Left renal pelvis (tissue), 4 donors: ENCODE results near the gene AARSD1. TPM values are rescaled to one million over a fixed set of nuclear protein-coding genes. Genes with fewer than 3 reads are reported as not detected.
"Not testable (repeated sequence)": the region's sequence is repeated elsewhere in the genome, so short reads cannot be mapped to it uniquely, and the experiment has no call there.

Source experiments
- DNase-seq, 4 donors: peaks; one replicate each; pipeline ENCODE4 v3.0.0-alpha.2; 2013; ENCODE audit warnings: low read depth in 4 of 4, low spot score in 3 of 4
- polyA plus RNA-seq, 4 donors: library from polyadenylated mRNA; unstranded; fragments of 120-200 nt; gene quantifications; one replicate each; pipeline ENCODE4 v1.2.1, GENCODE V29; 2013; ENCODE audit not compliant: insufficient read length in 4 of 4

AARSD1 gene
- polyA plus RNA-seq, 4 donors = 47.7 to 85.9 (median 54.9) TPM

DNA sequence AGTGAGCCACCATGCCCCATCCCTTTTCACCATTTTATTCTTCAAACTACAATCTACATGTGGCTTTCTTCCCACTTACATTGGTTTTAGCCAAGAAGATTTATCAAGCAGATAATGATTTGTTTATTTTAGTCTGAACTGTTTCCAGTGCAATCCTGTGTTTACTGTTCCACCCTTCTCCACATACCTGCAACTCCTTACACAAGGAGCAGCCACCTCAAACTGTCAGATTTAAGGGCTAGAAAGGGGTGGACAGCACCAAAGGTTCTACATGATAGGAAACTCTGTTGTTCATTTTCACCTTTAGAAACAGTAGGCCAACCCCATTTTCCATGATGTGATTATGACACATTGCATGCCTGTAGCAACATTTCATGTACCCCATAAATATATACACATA is 18.0 kb upstream of the AARSD1 start:
- DNase-seq = no peak

DNA sequence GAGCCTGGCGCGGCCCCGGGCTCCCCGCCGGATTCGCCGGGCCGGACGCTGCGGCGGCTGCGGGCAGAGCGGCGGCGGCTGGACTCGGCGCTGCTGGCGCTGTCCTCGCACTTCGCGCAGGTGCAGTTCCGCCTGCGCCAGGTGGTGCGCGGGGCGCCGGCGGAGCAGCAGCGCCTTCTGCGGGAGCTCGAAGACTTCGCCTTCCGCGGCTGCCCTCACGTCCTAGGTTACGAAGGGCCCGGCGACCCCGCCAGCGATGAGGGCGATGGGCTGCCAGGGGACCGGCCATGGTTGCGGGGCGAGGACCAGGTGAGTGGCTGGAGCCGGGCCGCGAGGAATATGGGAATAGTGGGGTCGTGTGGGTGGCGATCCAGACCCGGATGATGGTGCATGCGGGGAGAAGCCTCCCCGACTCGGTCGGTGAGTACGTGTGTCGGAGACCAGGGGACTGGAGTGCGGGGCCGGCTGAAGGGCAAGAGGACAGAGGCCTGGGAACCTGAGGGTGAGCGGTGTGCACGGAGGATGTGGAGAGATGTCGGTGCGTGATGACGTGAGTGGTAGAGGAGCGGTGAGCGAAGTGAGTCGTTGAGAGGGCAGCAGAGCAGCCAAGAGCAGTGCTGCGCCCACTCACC is 16.6 kb upstream of the AARSD1 start:
- DNase-seq = no peak

DNA sequence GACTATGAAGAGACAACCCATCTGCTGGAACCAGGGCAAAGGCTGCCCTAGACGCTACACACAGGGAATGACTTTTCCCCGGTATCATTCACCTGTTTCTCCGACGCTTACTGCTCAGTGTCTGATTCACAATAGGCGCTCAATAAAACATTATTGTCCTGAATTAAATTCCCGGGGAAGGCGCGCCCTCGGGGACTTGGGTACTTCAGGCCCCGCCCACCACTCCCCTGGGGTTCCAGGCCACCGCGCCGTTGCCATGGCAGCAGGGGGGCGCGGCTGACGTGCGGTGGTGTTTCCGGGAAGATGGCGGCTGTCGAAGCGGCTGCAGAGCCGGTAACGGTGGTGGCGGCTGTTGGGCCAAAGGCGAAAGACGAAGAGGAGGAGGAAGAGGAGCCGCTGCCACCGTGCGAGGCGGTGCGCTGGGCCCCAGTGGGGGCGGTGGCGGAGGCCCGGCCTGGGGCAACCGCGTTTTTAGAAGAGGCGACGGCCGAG is 16.1 kb upstream of the AARSD1 start, which contains the start of gene RUNDC1:
Gene RUNDC1, plus strand, starts transcription at position 292 of the 492 bp plus-strand sequence. Its CDS starts 12 bp downstream, at position 304.
- DNase-seq = peak; percentile 73 to 83 (median 78)

DNA sequence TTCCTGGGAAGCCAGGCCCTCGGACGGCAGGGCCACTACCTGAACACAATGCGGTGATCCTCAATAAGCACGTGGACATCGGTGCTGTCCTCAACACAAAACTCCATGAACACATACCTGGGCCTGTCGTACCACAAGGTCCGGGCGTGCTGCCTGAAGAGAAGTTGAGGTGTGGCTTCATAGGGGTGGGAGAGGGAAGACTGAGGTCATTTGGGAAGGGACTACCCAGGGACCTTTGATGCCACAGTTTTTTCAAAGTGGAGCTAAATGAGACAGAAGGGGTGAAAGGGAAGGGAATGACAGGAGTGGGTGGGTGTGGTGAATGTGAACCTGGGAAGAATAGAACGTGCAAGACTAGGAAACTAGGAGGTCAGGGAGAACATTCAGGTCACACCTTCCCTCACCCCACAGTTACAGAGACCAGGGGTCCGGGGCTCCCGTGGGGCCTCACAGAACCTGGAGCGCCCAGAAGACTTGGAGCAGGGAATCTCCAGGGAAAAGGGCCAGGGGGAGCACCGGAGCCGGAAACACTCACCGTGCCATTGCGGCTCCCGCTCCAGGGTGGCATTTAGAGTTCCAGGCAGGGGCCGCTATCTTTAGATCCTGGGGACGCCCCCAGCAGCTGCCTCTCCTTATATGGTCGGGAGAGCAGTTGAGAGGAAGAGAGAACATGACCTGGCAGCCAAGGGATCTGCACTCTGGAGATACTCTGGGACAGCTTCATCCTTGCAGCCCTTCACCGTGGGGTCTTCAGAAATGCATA is 15.4 kb upstream of the AARSD1 start, which contains the start of gene PTGES3L:
Gene PTGES3L, minus strand, starts transcription at position 570 of the 763 bp plus-strand sequence. Its CDS starts 27 bp downstream, at position 543.
- no peak for DNase-seq

DNA sequence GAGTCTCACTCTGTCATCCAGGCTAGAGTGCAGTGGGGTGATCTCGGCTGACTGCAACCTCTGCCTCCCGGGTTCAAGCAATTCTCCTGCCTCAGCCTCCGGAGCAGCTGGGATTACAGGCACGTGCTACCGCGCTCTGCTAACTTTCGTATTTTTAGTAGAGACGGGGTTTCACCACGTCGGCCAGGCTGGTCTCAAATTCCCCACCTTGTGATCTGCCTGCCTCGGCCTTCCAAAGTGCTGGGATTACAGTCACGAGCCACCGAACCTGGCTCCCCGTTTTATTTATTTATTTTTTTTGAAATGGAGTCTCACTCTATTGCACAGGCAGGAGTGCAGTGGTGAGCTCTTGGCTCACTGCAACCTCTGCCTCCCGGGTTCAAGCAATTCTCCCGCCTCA is 11.4 kb upstream of the AARSD1 start:
- not testable (repeated sequence) for DNase-seq

DNA sequence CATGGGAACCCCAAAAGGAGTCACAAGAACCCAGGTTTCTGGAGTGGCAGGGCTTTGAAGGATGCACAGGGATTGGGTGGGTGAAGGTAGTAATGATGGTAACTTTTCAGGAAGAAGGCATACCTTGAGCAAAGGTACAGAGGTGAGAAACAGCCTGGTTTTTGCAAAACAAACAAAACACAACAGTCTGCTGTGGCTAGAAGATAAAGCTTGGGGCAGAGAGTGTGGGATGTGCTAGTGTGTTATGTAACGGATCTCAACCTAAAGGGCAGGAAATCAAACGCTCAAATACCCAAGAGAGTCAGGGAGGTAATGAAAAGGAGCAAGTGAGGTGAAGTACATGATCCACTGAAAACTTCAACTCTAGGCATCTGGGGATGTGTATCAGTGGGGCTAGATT is 11.0 kb upstream of the AARSD1 start:
- DNase-seq = no peak

DNA sequence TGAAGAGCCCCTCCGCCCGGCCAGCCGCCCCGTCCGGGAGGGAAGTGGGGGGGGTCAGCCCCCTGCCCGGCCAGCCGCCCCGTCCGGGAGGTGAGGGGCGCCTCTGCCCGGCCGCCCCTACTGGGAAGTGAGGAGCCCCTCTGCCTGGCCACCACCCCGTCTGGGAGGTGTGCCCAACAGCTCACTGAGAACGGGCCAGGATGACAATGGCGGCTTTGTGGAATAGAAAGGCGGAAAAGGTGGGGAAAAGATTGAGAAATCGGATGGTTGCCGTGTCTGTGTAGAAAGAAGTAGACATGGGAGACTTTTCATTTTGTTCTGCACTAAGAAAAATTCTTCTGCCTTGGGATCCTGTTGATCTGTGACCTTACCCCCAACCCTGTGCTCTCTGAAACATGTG is 9.1 kb upstream of the AARSD1 start:
- not testable (repeated sequence) for DNase-seq

DNA sequence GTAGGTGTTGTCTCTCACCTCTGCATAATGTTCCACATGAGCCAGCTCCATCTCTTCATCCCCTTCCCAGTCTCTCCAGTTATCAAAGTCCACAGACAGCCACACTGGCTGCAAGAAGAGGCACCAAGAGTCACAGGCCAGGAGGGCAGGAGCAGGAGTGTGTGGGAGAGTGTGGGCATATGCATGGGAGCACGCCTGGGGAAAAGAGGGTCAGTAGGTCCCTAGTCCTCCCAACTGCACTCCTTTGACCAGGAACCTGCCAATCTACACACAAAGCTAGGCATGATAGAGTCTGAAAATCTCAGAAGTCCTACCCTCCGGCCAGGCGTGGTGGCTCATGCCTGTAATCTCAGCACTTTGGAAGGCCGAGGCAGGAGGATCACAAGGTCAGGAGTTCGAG is 7.3 kb upstream of the AARSD1 start:
- DNase-seq = no peak

DNA sequence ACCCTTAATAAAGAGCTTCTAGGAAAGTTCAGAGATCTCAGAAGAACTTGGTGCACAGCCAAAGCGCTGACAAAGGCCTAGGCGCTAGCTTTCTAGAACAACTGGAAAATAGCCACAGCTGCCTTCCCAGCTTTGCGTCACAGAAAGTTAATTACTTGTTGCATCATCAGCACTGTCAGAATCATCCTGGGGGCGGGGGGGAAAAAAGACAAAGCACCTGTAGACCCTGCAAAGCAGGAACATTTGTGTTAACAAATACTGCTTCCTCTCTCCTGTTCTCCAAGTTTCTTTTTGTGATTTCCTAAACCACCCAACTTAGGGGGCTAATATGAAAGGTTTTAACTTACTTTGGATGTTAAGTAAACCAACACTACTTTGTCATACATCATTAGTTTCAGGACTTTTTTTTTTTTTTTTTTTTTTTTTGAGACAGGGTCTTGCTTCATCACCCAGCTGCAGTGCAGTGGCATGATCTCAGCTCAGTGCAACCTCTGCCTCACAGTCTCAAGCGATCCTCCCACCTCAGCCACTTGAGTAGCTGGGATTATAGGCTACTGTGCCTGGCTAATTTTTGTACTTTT is 4.8 kb upstream of the AARSD1 start:
- no peak for DNase-seq

DNA sequence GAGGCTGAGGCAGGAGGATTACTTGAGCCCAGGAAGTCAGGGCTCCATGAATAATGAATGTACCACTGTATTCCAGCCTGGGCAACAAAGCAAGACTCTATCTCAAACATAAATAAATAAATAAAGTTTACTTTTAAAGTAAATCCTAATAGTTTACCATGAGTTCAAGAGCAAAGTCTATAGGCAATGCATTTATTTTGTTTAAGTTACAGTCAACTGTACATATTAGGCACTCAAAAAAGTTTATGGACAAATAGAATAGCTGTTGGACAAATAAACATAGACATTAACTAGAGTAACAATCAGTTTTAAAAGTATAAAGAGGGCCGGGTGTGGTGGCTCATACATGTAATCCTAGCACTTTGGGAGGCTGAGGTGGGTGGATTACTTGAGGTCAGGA is 3.7 kb upstream of the AARSD1 start:
- no peak for DNase-seq

DNA sequence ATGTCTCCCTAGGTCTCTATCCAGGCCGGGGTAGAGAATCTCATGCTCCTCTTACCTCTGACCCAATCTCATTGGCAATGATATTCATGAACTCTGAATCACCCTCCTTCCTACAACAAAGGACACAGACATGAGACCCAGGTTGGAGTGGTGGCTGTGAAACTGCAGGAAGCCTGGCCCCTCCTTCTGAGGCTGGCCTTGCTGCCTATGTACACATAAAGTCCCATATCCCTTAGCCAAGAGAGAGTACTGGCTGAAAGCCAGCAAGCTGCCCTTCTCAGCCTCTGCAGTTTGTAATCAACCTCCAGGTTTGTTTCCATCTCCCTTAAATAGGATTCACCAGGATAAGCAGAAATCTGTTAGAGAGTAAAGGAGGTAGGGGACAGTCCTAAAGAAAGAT is 10.6 kb downstream of the AARSD1 start:
- DNase-seq = no peak

DNA sequence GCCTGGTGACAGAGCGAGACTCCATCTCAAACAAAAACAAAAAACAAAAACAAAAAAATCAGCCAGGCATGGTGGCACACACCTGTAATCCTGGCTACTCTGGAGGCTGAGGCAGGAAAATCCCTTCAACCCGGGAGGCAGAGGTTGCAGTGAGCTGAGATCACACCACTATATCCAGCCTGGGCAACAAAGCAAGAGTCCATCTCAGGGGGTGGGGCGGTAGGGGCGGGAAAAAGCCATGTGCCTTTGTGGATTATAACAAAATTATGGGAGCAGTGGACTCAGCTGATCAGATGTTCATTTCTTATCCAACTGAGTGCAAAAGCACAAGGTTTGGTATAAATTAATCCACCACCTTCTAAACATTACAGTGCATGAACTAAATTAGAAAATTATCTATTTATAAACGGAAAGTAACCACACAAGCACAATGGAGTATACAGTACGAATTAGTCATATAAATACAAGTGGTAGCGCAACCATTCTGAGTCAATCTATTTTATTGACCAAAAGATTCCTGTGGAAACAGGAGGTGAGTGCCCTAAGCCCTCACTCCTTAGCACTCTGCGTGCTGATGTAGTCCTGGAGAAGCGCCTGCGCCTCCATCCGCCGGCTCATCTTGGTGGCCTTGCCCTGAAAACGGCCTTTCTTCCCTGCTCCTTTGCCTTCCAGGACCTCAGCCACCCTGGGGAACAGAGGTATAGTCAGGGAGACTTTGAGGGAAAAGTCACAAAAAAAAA is 14.0 kb downstream of the AARSD1 start:
- no peak for DNase-seq

DNA sequence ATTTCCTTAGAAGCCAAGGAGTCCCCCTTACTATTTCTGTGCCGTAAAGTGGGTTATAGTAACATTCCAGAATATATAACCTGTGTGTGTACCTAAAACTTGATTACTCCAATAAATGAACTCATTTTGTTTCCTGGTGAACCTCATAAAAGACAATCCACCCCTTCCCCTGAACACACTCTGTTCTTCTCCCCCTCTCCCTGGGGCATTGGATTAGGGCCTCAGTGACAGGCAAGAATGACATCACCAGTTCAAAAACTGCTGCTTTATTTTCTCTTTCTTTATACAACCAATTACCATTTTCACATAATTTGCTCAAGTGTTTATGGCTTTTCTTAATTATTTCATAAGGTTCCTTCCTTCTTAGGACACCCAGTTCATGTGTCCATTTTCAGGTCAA is 17.4 kb downstream of the AARSD1 start:
- DNase-seq = no peak

DNA sequence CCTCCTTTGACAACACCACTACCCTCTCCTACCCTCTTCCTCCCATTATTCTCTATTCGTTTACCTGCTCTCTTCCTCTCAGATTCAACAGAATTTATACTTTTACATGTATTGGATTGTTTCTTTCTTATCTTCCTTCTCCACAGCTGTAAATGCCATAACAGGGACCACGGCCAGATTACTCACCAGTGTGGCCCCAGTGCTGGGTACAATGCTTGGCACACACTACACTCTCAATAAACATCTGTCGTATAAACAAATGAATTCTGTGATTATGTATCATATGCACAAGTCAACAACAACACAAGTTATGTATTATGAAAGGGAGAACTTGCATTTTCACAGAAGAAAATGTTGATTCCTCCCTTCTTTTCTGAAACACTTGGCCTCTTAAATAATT is 20.0 kb downstream of the AARSD1 start:
- no peak for DNase-seq

DNA sequence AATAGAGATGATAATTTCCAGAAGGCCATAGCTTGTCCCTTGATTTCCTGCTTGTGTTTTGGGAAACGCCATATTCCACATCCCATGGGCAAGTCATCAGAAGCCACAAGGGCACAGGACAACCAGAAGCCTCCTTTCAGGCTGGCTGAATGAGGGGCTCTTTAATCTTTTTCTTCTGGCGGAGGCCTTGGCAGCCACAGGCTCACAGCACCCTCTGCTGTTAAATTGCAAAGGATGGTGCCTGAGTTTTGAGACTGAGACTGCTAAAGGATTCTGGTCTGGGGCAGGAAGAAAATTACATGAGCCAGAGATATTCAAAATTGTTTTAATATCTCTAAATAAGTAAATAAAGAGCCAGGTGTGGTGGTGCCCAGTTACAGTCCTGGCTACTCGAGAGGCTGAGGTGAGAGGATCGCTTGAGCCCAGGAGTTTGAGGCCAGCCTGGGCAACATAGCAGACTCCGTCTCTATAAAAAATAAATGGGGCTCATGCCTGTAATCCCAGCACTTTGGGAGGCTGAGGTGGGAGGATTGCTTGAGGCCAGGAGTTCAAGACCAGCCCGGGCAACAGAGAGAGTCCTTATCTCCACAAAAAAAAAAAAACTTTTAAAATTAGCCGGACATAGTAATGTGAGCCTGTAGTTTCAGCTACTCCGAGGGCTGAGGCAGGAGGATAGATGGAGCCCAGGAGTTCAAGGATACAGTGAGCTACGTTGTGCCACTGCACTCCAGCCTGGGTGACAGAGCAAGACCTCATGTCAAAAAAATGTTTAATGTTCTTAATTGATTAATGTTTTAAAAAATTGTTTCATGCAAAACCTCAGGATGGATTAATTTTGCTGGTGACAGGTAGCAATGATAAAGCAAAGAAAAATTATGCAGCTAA is 26.3 kb downstream of the AARSD1 start:
- DNase-seq = peak in 2 of 4 donors; percentile 26 to 40

DNA sequence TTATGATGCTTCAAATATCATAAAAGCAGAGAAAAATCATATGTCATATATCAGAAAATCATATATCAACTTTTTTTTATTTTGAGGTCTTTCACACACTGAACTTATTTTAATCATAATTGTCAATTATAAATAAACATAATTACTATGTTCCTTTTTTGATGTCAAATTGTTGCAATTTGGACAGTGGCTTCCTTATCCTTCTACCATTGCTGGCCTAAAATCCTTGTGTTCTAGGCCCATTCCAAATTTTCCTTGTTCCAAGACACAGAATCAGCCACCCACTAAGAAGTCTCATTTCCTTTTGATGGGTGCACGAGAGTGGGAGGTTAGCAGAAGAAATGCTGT is 34.8 kb downstream of the AARSD1 start:
- DNase-seq = no peak

DNA sequence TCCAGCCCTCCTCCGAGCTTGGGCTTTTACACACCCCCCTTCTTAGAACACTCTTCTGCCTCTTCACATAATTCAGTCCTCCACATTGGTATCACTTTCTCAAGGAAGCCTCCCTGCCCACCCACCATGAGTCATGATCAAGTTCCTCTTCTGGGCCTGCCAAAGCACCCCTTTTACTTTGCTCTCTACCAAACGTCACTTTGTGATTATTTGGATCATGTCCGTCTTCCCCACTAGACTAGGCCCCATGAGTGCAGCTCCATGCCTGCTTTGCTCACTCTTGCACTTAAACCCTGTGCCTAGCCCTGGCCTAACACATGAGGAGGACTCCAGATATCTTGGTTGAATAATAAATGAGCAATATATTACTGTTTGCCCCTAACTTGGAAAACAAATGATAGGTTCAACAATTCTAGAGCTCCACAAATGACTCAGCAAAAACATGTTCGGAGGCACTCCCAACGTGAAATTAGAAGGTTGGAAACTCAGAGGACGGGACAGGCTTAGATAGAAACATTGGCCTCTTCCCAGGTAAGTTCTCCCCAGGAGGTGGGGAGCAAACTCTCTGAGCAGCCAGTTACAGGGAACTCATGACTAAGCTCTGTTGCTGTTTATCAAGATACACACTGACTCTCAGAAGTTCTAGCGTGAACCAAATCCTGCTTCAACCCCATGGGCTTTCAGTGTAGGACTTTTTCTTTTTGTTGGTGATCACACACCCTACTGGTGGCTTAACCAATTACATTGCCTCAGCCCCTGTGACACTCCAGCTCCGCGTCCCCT is 35.3 kb downstream of the AARSD1 start:
- DNase-seq = peak in 2 of 4 donors; percentile 32 to 39

DNA sequence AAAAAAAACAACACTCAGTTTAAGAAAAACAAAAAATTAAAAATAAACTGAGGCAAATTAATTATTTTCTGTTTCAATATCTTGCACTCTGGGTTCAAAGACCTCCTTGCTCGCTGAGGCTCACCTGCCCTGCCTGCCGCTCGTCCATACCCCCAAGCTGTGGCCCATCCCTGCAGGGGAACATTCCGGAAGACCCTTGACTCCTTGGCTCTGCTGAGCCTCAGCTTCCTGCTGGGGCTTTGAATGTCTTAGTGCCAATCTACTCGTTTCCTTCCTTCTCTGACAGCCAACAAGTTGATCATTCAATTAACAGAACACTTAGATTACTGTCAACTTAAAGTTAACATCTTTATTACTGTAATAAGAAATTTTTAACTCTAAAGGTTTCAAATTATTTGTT is 39.4 kb downstream of the AARSD1 start:
- DNase-seq = no peak

DNA sequence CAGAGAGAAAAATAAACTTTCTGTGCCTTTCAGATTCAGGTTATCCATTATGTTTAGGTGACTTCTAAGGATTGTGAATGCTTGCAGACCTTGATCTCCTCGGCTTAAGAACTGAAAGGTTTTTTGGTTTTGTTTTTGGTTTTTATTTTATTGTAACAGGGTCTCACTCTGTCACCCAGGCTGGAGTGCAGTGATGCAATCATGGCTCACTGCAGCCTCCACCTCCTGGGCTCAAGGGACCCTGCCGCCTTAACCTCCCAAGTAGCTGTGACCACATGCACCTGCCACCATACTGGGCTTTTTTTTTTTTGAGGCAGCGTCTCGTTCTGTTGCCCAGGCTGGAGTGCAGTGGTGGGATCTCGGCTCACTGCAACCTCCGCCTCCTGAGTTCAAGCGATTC is 40.8 kb downstream of the AARSD1 start:
- not testable (repeated sequence) for DNase-seq
